GM18951 (cell line): Measurements from ENCODE around the gene TGFB3.

Source experiments
- POLR2A ChIP-seq: IDR thresholded peaks from 4 replicates; pipeline ENCODE4 v1.6.1; 2011; ENCODE audit warnings: mild to moderate bottlenecking; ENCODE audit not compliant: insufficient read length, insufficient read depth; ENCODE audit errors: extremely low read depth
- in situ Hi-C: fragments of 300-500 bp; cut with MboI; formaldehyde crosslinking; loops from one replicate; pipeline ENCODE4 v1.12.0; 2022; ENCODE audit warnings: low sequenced_read_pairs, mixed read lengths, inconsistent platforms; ENCODE audit not compliant: unreplicated experiment

TGFB3 gene

GRCh38 chr14:75917946-75918335 is 63.9 kb downstream of the TGFB3 start:
- TF ChIP-seq POLR2A, result no peak
- in situ Hi-C loops, result loop anchor here (5.0 kb wide), 1 partner anchor 54 kb away; no protein-coding TSS in a partner anchor

GRCh38 chr14:75917322-75917945 is 64.4 kb downstream of the TGFB3 start:
- TF ChIP-seq POLR2A, result no peak
- in situ Hi-C loops, result loop anchor here (5.0 kb wide), 1 partner anchor 55 kb away; no protein-coding TSS in a partner anchor

GRCh38 chr14:75915045-75915444 is 66.8 kb downstream of the TGFB3 start:
- TF ChIP-seq POLR2A, result no peak
- in situ Hi-C loops, result loop anchor here (5.0 kb wide), 1 partner anchor 57 kb away; no protein-coding TSS in a partner anchor

- no peak for TF ChIP-seq POLR2A
- in situ Hi-C loops, result no loop called here
Measured at GRCh38 chr14:75913183-75913582, 68.6 kb downstream of the TGFB3 start.

- in situ Hi-C loops, result no loop called here
- TF ChIP-seq POLR2A, result no peak
Measured at GRCh38 chr14:75911883-75912282, 69.9 kb downstream of the TGFB3 start.

- no peak for TF ChIP-seq POLR2A
- in situ Hi-C loops, result no loop called here
Measured at GRCh38 chr14:75910048-75910447, 71.7 kb downstream of the TGFB3 start.

GRCh38 chr14:75909630-75910029 is 72.2 kb downstream of the TGFB3 start:
- in situ Hi-C loops, result no loop called here
- no peak for TF ChIP-seq POLR2A
